CD4-positive, alpha-beta T cell (primary cell): ENCODE results near the gene C14orf180. TPM values are rescaled to one million over a fixed set of nuclear protein-coding genes. Genes with fewer than 3 reads are reported as not detected.

Experiments
- ATAC-seq: fragments of 200-7000 bp; cut with Tn5 transposase; one replicate; pipeline ENCODE4 v1.10.0; 2022; ENCODE audit warnings: mild to moderate bottlenecking; ENCODE audit not compliant: poor library complexity
- CTCF ChIA-PET: fragments of 350-600 bp; sonication (Branson Sonifier 250); formaldehyde crosslinking; loops from one replicate; lab custom pipeline; 2021; ENCODE audit warnings: antibody characterized with exemption, inconsistent platforms; lab: Charles Lee
- POLR2A ChIA-PET: fragments of 350-600 bp; sonication (Branson Sonifier 250); formaldehyde crosslinking; loops from one replicate; lab custom pipeline; 2021; ENCODE audit warnings: antibody characterized with exemption, inconsistent platforms; lab: Charles Lee
- DNase-seq, 14 experiments: peaks; one replicate each; pipeline ENCODE4 v3.0.0-alpha.2; 2013 to 2020; ENCODE audit warnings: mixed read lengths in 2 of 14
- H3K27ac ChIP-seq, 2 donors: one replicate each; pipeline versions ENCODE4 v1.5.1 to v1.7.0; 2013; ENCODE audit warnings: low read length in 2 of 2, low read depth in 1 of 2, mild to moderate bottlenecking in 1 of 2
- H3K27me3 ChIP-seq, 2 experiments: 1 replicate in 1 of 2; 2 replicates in 1 of 2; pipeline versions ENCODE4 v1.6.1 to v1.7.0; 2013; ENCODE audit warnings: low read length in 2 of 2, control low read depth in 1 of 2, mild to moderate bottlenecking in 1 of 2, moderate library complexity in 1 of 2; ENCODE audit not compliant: insufficient read depth in 2 of 2, control insufficient read depth in 1 of 2
- H3K36me3 ChIP-seq: one replicate; pipeline ENCODE4 v1.6.1; 2013; ENCODE audit warnings: low read length, control low read depth; ENCODE audit not compliant: insufficient read depth
- H3K4me1 ChIP-seq: one replicate; pipeline ENCODE4 v1.6.1; 2013; ENCODE audit warnings: low read length, control low read depth; ENCODE audit not compliant: insufficient read depth
- H3K4me3 ChIP-seq: one replicate; pipeline ENCODE4 v1.5.1; 2013; ENCODE audit warnings: mild to moderate bottlenecking, low read length, moderate library complexity
- H3K9me3 ChIP-seq, 2 experiments: 1 replicate in 1 of 2; 2 replicates in 1 of 2; pipeline versions ENCODE4 v1.6.1 to v1.7.0; 2013; ENCODE audit warnings: low read length in 2 of 2, mild to moderate bottlenecking in 2 of 2, control low read depth in 1 of 2, moderate library complexity in 1 of 2; ENCODE audit not compliant: control insufficient read depth in 1 of 2, insufficient read depth in 1 of 2
- H3K27ac Mint-ChIP-seq: one replicate; pipeline ENCODE4 v1.8.0; 2020; ENCODE audit warnings: mixed read lengths
- H3K27me3 Mint-ChIP-seq: one replicate; pipeline ENCODE4 v1.8.0; 2021; ENCODE audit warnings: mixed read lengths
- H3K36me3 Mint-ChIP-seq: one replicate; pipeline ENCODE4 v1.8.0; 2021; ENCODE audit warnings: low read depth, mixed read lengths
- H3K4me1 Mint-ChIP-seq: one replicate; pipeline ENCODE4 v1.8.0; 2021; ENCODE audit warnings: low read depth, mixed read lengths
- H3K4me3 Mint-ChIP-seq: one replicate; pipeline ENCODE4 v1.8.0; 2020; ENCODE audit warnings: mild to moderate bottlenecking, mixed read lengths
- H3K9me3 Mint-ChIP-seq: one replicate; pipeline ENCODE4 v1.8.0; 2020; ENCODE audit warnings: mixed read lengths
- intact Hi-C, 2 experiments: fragments of 100-400 bp; cut with DNase I in 1 of 2; cut with micrococcal nuclease in 1 of 2; formaldehyde crosslinking; loops; one replicate each; pipeline versions ENCODE4 v1.15.1 to v1.9.0; 2023 to 2025; cut with DNase I, micrococcal nuclease
- total RNA-seq, 174 experiments: library from RNA in 2 of 174; stranded (reverse) in 2 of 174; gene quantifications; one replicate each; pipeline ENCODE4 v1.2.3 and lab custom pipeline; 2021 to 2026
- TF ChIP-seq, protein P1 (sequence below): fragments of 200-600 bp; IDR thresholded peaks from one replicate; pipeline ENCODE4 v1.8.0; 2022; ENCODE audit warnings: antibody characterized with exemption, mild to moderate bottlenecking

C14orf180 gene
- total RNA-seq, 2 experiments from 2014 or later = not detected

DNA sequence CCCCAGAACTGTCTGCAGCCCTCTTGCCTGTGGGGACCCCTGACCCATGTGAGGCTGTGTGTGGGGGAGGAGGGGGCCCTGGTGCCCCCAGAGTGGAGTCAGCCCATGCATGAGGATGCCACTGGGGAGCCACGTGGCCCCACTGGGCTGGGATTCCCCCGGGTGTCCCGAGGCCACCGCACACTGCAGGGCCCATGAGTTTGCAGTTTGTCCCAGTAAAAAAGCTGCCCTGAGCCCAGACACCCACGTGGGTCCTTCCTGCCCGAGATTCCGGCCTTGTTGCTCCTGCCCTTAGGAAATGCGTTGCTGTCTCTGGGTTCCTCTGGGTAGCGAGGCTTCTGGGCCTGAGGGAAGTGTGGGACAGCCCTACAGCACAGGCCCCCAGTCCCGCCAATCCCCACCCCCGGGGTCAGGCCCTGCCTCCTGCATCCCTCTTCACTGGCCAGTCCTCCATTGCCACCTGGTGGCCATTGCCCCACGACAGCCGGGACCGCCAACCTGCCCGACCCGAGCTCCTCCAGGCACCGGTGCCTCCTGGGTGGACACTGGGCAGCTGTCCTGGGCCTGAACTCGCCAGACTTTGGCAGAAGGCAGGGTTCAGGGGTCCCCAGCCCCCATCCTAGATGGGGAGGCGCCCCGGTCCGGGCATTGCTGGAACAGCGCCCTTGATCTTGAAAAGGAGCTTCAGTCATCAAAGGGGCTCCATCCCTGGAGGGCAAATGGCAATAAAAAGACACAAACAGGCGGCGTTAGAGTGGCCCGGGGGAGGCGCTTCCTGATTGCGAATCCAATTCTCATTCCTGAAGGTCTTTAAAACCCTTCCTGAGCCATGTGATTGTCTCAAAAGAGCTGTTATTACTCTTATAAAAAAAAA lies 15.6 kb upstream of the C14orf180 start:
- intact Hi-C loops = loop anchor here (1.0 to 5.0 kb wide), 3 partner anchors 427 to 486 kb away; no protein-coding TSS in a partner anchor
- Mint-ChIP-seq H3K9me3 (no peaks in the 10 kb centered on the region), H3K4me1 (no peaks in the 10 kb centered on the region), H3K4me3 (no peak overlapping the region), H3K27me3 (peaks cover 16% of the 10 kb centered on the region), H3K36me3 (no peaks in the 10 kb centered on the region), H3K27ac (no peak overlapping the region)
- Histone ChIP-seq H3K9me3 (peaks cover 0 to 7% of the 10 kb centered on the region in 2 experiments), H3K27ac (no peak overlapping the region), H3K4me3 (no peak overlapping the region), H3K4me1 (peaks cover 7% of the 10 kb centered on the region), H3K27me3 (peaks cover 5 to 19% of the 10 kb centered on the region in 2 experiments), H3K36me3 (no peaks in the 10 kb centered on the region)
- ATAC-seq (peak; percentile 82), DNase-seq (peak; percentile 57 to 80 (median 66))
- ChIA-PET POLR2A (interaction anchor here (0.7 to 1.2 kb wide), 2 partner anchors 426 to 486 kb away, joined by 3 to 7 read pairs; no protein-coding TSS in a partner anchor), CTCF (interaction anchor here (1.0 to 2.1 kb wide), 3 partner anchors 426 to 486 kb away, joined by 4 to 19 read pairs (median 6); no protein-coding TSS in a partner anchor)
- TF ChIP-seq, protein P1, sequence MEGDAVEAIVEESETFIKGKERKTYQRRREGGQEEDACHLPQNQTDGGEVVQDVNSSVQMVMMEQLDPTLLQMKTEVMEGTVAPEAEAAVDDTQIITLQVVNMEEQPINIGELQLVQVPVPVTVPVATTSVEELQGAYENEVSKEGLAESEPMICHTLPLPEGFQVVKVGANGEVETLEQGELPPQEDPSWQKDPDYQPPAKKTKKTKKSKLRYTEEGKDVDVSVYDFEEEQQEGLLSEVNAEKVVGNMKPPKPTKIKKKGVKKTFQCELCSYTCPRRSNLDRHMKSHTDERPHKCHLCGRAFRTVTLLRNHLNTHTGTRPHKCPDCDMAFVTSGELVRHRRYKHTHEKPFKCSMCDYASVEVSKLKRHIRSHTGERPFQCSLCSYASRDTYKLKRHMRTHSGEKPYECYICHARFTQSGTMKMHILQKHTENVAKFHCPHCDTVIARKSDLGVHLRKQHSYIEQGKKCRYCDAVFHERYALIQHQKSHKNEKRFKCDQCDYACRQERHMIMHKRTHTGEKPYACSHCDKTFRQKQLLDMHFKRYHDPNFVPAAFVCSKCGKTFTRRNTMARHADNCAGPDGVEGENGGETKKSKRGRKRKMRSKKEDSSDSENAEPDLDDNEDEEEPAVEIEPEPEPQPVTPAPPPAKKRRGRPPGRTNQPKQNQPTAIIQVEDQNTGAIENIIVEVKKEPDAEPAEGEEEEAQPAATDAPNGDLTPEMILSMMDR = peak; percentile 74

DNA sequence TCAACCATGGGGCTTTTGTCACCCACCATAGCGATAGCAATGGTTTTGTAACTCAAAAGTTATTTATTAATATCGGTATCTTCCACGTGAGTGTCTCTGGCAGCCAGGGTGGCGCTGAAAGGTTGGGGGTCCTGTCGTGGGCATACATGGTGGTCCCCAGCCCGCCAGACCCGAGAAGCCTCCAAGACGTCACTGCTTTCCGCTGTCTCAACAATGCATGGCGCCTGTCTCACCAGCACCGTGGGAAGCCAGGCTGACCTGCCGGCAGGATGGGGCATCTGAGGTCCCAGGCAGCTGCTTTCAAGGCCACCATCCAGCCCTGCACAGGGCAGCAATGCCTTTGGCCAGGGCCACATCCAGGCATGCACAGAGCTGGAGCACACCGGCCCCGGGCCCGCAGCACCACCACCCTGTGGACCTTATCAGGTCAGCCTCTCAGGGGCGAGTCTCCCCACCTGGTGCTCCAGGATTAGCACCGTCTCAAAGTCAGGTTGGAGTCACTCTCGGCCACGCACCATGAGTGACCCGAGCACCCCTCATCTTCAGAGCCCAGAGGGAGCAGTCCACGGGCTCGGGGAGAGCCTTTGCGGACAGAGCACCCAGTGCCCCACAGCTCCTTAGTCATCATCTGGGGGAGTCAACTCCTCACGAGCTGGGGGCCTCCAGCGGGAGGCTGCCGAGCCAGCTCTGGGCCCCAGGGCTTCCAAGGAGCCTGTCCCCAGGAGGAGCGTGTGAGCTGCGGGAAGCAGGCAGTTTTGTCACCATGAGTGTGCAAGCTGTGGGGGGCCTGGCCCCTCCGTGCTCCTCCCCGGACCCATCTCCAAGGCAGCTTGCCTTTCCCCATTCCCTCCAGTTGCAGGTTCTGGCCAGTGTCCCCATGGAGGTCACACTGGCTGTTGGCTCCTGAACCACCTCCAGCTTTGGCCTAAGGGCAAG lies 14.6 kb upstream of the C14orf180 start:
- H3K27ac Mint-ChIP-seq = no peak overlapping the region
- CTCF ChIA-PET = interaction anchor here (1.0 to 2.1 kb wide), 3 partner anchors 427 to 487 kb away, joined by 4 to 19 read pairs (median 6); no protein-coding TSS in a partner anchor

More for the DNA sequence above, 14.6 kb upstream of the C14orf180 start:
- peaks cover 5 to 19% of the 10 kb centered on the region in 2 experiments for H3K27me3 ChIP-seq
- POLR2A ChIA-PET = interaction anchor here (0.7 to 1.2 kb wide), 2 partner anchors 427 to 487 kb away, joined by 3 to 7 read pairs; no protein-coding TSS in a partner anchor
- H3K9me3 ChIP-seq = peaks cover 0 to 7% of the 10 kb centered on the region in 2 experiments
- intact Hi-C loops = loop anchor here (1.0 to 5.0 kb wide), 3 partner anchors 428 to 487 kb away; no protein-coding TSS in a partner anchor
- H3K36me3 Mint-ChIP-seq = no peaks in the 10 kb centered on the region
- H3K27me3 Mint-ChIP-seq = peaks cover 22% of the 10 kb centered on the region
- H3K36me3 ChIP-seq = no peaks in the 10 kb centered on the region
- DNase-seq (no peak), ATAC-seq (no peak)
- H3K4me1 ChIP-seq = peaks cover 7% of the 10 kb centered on the region
- TF ChIP-seq, protein P1 = no peak
- H3K4me3 Mint-ChIP-seq = no peak overlapping the region
- H3K9me3 Mint-ChIP-seq = no peaks in the 10 kb centered on the region
- H3K27ac ChIP-seq = no peak overlapping the region
- no peaks in the 10 kb centered on the region for H3K4me1 Mint-ChIP-seq
- H3K4me3 ChIP-seq = no peak overlapping the region
